ENCODE measurements around the gene MAP3K5. TPM values are rescaled to one million over a fixed set of nuclear protein-coding genes. Genes with fewer than 3 reads are reported as not detected.

MAP3K5 gene
- total and polyA plus RNA-seq, 3 donors from 2014 or later = 21.3 to 55.3 (median 46.1) TPM

GRCh38 chr6:136771306-136771705, 21.0 kb downstream of the MAP3K5 start:
- TF ChIP-seq, protein P1, sequence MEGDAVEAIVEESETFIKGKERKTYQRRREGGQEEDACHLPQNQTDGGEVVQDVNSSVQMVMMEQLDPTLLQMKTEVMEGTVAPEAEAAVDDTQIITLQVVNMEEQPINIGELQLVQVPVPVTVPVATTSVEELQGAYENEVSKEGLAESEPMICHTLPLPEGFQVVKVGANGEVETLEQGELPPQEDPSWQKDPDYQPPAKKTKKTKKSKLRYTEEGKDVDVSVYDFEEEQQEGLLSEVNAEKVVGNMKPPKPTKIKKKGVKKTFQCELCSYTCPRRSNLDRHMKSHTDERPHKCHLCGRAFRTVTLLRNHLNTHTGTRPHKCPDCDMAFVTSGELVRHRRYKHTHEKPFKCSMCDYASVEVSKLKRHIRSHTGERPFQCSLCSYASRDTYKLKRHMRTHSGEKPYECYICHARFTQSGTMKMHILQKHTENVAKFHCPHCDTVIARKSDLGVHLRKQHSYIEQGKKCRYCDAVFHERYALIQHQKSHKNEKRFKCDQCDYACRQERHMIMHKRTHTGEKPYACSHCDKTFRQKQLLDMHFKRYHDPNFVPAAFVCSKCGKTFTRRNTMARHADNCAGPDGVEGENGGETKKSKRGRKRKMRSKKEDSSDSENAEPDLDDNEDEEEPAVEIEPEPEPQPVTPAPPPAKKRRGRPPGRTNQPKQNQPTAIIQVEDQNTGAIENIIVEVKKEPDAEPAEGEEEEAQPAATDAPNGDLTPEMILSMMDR (IDR thresholded peaks at IDR 0.05) = no peak
- TF ChIP-seq POLR2A (IDR thresholded peaks at IDR 0.05) = no peak
- WGBS, 2 donors = 87 to 88% methylated on average over 2 of the region's 2 CpGs
- Histone ChIP-seq H3K36me3 (ENCODE audit: low read depth, missing control alignments) (no peaks in the 10 kb centered on the region), H3K9me3 (no peaks in the 10 kb centered on the region), H3K4me3 (no peak overlapping the region), H3K27ac (no peak overlapping the region), H3K4me1 (no peaks in the 10 kb centered on the region), H3K27me3 (no peaks in the 10 kb centered on the region)
- intact Hi-C loops (cut with DNase I; ENCODE audit: low total_unique reads) = no loop called here
- no peak for DNase-seq

- Histone ChIP-seq H3K27ac (no peak overlapping the region), H3K36me3 (ENCODE audit: low read depth, missing control alignments) (no peaks in the 10 kb centered on the region), H3K4me1 (no peaks in the 10 kb centered on the region), H3K9me3 (no peaks in the 10 kb centered on the region), H3K4me3 (no peak overlapping the region), H3K27me3 (no peaks in the 10 kb centered on the region)
- WGBS, 2 donors = 100% methylated on average over 1 of the region's 1 CpG; no CpG with 5 or more reads in 1 of the 2 donors
- intact Hi-C loops (cut with DNase I; ENCODE audit: low total_unique reads) = no loop called here
- DNase-seq = no peak
- TF ChIP-seq POLR2A (IDR thresholded peaks at IDR 0.05) = no peak
- TF ChIP-seq, protein P1 (IDR thresholded peaks at IDR 0.05) = no peak
These were observed 22.5 kb downstream of the MAP3K5 start for GRCh38 chr6:136769759-136770158.

DNA sequence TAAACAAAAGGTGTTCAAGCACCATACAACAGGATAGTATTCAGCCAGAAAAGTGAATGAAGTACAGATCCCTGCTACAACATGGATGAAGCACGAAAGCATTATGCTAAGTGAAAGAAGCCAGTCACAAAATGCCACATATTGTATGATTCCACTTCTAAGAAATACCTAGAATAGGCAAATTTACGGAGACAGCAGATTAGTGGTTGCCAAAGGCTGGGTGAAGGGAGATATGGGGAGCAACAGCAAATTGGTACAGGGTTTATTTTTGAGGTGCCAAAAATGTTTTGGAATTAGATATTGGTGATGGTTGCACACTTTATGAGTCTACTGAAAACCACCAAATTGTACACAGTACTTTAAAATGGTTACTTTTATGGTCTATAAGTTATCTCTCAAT, 23.2 kb downstream of the MAP3K5 start:
- intact Hi-C loops (cut with DNase I; ENCODE audit: low total_unique reads) = no loop called here
- no peak for TF ChIP-seq POLR2A (IDR thresholded peaks at IDR 0.05)
- TF ChIP-seq, protein P1 (IDR thresholded peaks at IDR 0.05) = no peak
- DNase-seq = no peak
- Histone ChIP-seq H3K9me3 (no peaks in the 10 kb centered on the region), H3K4me1 (no peaks in the 10 kb centered on the region), H3K27me3 (no peaks in the 10 kb centered on the region), H3K4me3 (no peak overlapping the region), H3K36me3 (ENCODE audit: low read depth, missing control alignments) (no peaks in the 10 kb centered on the region), H3K27ac (no peak overlapping the region)
- WGBS, 2 donors = 88 to 95% methylated on average over 2 of the region's 2 CpGs

- no peak overlapping the region for H3K27ac ChIP-seq
These were observed 24.5 kb downstream of the MAP3K5 start for GRCh38 chr6:136767570-136768309.

More at GRCh38 chr6:136767570-136768309, 24.5 kb downstream of the MAP3K5 start:
- intact Hi-C loops (cut with DNase I; ENCODE audit: low total_unique reads) = no loop called here
- DNase-seq = no peak
- TF ChIP-seq, protein P1 (IDR thresholded peaks at IDR 0.05) = no peak
- no peaks in the 10 kb centered on the region for H3K36me3 ChIP-seq (ENCODE audit: low read depth, missing control alignments)
- H3K9me3 ChIP-seq = no peaks in the 10 kb centered on the region
- H3K4me1 ChIP-seq = no peaks in the 10 kb centered on the region
- WGBS, 2 donors = 83 to 85% methylated on average over 6 of the region's 6 CpGs
- H3K27me3 ChIP-seq = no peaks in the 10 kb centered on the region
- H3K4me3 ChIP-seq = no peak overlapping the region
